Peyer's patch (tissue), 4 donors: ENCODE results near the gene CCDC66. TPM values are rescaled to one million over a fixed set of nuclear protein-coding genes. Genes with fewer than 3 reads are reported as not detected.

Source experiments
- DNase-seq, 3 donors: peaks; one replicate each; pipeline ENCODE4 v3.0.0-alpha.2; 2017 to 2019
- H3K27ac ChIP-seq, 4 donors: fragments of 200-600 bp; sonication (generic); one replicate each; pipeline ENCODE4 v1.5.1; 2016 to 2019
- H3K27me3 ChIP-seq, 2 donors: fragments of 200-600 bp; sonication (generic); one replicate each; pipeline ENCODE4 v1.5.1; 2019
- H3K36me3 ChIP-seq, 3 donors: fragments of 200-600 bp; sonication (generic); one replicate each; pipeline ENCODE4 v1.5.1; 2016 to 2019
- H3K4me1 ChIP-seq, 4 donors: fragments of 200-600 bp; sonication (generic); one replicate each; pipeline ENCODE4 v1.5.1; 2016 to 2019
- H3K4me3 ChIP-seq, 4 donors: fragments of 200-600 bp; sonication (generic); 1 replicate in 3 of 4; 2 replicates in 1 of 4; pipeline ENCODE4 v1.5.1; 2016 to 2019; ENCODE audit warnings: mild to moderate bottlenecking in 1 of 4
- H3K9me3 ChIP-seq, 4 donors: fragments of 200-600 bp; sonication (generic); one replicate each; pipeline ENCODE4 v1.5.1; 2016 to 2019; ENCODE audit warnings: mild to moderate bottlenecking in 1 of 4
- POLR2A ChIP-seq, 2 donors: fragments of 450-650 bp; IDR thresholded peaks; one replicate each; pipeline ENCODE4 v1.5.1; 2017; ENCODE audit warnings: antibody characterized with exemption in 2 of 2, mild to moderate bottlenecking in 2 of 2, moderate library complexity in 2 of 2
- total RNA-seq, 4 donors: library from RNA; depleted of rRNA; stranded (reverse); fragments of >200 nt; gene quantifications; one replicate each; pipeline ENCODE4 v1.1.0, GENCODE V29; 2016
- TF ChIP-seq, protein P1 (sequence below), 6 experiments: fragments of 450-650 bp in 4 of 6; fragments of 200-600 bp in 2 of 6; sonication (generic) in 1 of 6; IDR thresholded peaks; one replicate each; pipeline ENCODE4 v1.5.1; 2017 to 2019; ENCODE audit warnings: antibody characterized with exemption in 6 of 6, mild to moderate bottlenecking in 3 of 6, moderate library complexity in 1 of 6

The CCDC66 gene
- total RNA-seq, 4 donors from 2014 or later: 12.4 to 108 (median 37.7) TPM

GRCh38 chr3:56633602-56634535 lies 76.9 kb downstream of the CCDC66 start:
- H3K9me3 ChIP-seq: no peaks in the 10 kb centered on the region
- TF ChIP-seq POLR2A (IDR thresholded peaks at IDR 0.05): no peak
- TF ChIP-seq, protein P1, sequence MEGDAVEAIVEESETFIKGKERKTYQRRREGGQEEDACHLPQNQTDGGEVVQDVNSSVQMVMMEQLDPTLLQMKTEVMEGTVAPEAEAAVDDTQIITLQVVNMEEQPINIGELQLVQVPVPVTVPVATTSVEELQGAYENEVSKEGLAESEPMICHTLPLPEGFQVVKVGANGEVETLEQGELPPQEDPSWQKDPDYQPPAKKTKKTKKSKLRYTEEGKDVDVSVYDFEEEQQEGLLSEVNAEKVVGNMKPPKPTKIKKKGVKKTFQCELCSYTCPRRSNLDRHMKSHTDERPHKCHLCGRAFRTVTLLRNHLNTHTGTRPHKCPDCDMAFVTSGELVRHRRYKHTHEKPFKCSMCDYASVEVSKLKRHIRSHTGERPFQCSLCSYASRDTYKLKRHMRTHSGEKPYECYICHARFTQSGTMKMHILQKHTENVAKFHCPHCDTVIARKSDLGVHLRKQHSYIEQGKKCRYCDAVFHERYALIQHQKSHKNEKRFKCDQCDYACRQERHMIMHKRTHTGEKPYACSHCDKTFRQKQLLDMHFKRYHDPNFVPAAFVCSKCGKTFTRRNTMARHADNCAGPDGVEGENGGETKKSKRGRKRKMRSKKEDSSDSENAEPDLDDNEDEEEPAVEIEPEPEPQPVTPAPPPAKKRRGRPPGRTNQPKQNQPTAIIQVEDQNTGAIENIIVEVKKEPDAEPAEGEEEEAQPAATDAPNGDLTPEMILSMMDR (IDR thresholded peaks at IDR 0.05): no peak

GRCh38 chr3:56645407-56645806 lies 88.4 kb downstream of the CCDC66 start:
- DNase-seq: no peak
- H3K36me3 ChIP-seq: peaks cover 0 to 79% (median 4%) of the 10 kb centered on the region in 3 donors
- TF ChIP-seq, protein P1 (IDR thresholded peaks at IDR 0.05): no peak
- no peak for TF ChIP-seq POLR2A (IDR thresholded peaks at IDR 0.05)

More at GRCh38 chr3:56633602-56634535, 76.9 kb downstream of the CCDC66 start:
- DNase-seq: no peak
- Histone ChIP-seq H3K27me3 (no peaks in the 10 kb centered on the region), H3K4me1 (peaks cover 0 to 6% (median 0%) of the 10 kb centered on the region in 4 donors), H3K27ac (no peak overlapping the region), H3K4me3 (no peak overlapping the region), H3K36me3 (peaks cover 0 to 59% (median 0%) of the 10 kb centered on the region in 3 donors)

GRCh38 chr3:56654460-56654859 lies 97.5 kb downstream of the CCDC66 start:
- no peak overlapping the region for H3K4me3 ChIP-seq
- TF ChIP-seq, protein P1 (IDR thresholded peaks at IDR 0.05): no peak
- no peak for TF ChIP-seq POLR2A (IDR thresholded peaks at IDR 0.05)
- DNase-seq: no peak
- H3K27me3 ChIP-seq: no peaks in the 10 kb centered on the region
- peaks cover 0 to 64% (median 0%) of the 10 kb centered on the region in 3 donors for H3K36me3 ChIP-seq
- no peaks in the 10 kb centered on the region for H3K4me1 ChIP-seq
- H3K27ac ChIP-seq: no peak overlapping the region
- H3K9me3 ChIP-seq: no peaks in the 10 kb centered on the region

More at GRCh38 chr3:56645407-56645806, 88.4 kb downstream of the CCDC66 start:
- Histone ChIP-seq H3K4me1 (no peaks in the 10 kb centered on the region), H3K27ac (no peak overlapping the region), H3K27me3 (no peaks in the 10 kb centered on the region), H3K9me3 (no peaks in the 10 kb centered on the region), H3K4me3 (no peak overlapping the region)

DNA sequence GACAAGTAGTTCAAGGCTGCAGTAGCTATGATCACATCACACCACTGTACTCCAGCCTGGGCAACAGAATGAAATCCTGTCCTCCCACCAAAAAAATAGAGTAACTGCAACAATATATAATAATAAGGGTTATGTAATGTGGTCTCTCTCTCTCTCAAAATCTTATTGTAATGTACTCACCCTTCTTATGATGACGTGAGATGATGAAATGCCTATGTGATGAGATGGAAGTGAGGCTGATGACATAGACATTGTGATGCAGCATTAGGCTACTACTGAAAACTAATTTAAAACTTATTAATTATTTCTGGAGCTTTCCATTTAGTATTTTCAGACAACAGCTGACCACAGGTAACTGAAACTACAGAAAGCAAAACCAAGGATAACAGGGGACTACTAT lies 98.7 kb downstream of the CCDC66 start:
- no peak for DNase-seq

GRCh38 chr3:56664823-56665222 lies 107.8 kb downstream of the CCDC66 start:
- no peak for DNase-seq
- H3K27ac ChIP-seq: no peak overlapping the region
- H3K4me1 ChIP-seq: no peaks in the 10 kb centered on the region
- no peak for TF ChIP-seq POLR2A (IDR thresholded peaks at IDR 0.05)
- TF ChIP-seq, protein P1 (IDR thresholded peaks at IDR 0.05): no peak
- no peak overlapping the region for H3K4me3 ChIP-seq
- H3K27me3 ChIP-seq: no peaks in the 10 kb centered on the region
- peaks cover 0 to 100% (median 0%) of the 10 kb centered on the region in 3 donors for H3K36me3 ChIP-seq
- H3K9me3 ChIP-seq: no peaks in the 10 kb centered on the region

More for the DNA sequence above, 98.7 kb downstream of the CCDC66 start:
- peaks cover 0 to 74% (median 0%) of the 10 kb centered on the region in 3 donors for H3K36me3 ChIP-seq
- H3K4me3 ChIP-seq: no peak overlapping the region
- H3K27ac ChIP-seq: no peak overlapping the region
- H3K9me3 ChIP-seq: no peaks in the 10 kb centered on the region
- TF ChIP-seq POLR2A (IDR thresholded peaks at IDR 0.05): no peak
- TF ChIP-seq, protein P1 (IDR thresholded peaks at IDR 0.05): no peak
- H3K27me3 ChIP-seq: no peaks in the 10 kb centered on the region
- no peaks in the 10 kb centered on the region for H3K4me1 ChIP-seq
